Hematopoietic multipotent progenitor cell (in vitro differentiated cells): ENCODE results near the gene EVX1. TPM values are rescaled to one million over a fixed set of nuclear protein-coding genes. Genes with fewer than 3 reads are reported as not detected.

ENCODE experiments used
- total RNA-seq: library from RNA; depleted of rRNA; stranded (reverse); fragments of >200 nt; gene quantifications from one replicate; pipeline ENCODE4 v1.2.3, GENCODE V29; 2012

The EVX1 gene
- total RNA-seq, 1 donor: not detected

Other genes with a start within 250 kb of the EVX1 start
- gene HOXA1, start 146.8 kb upstream of the EVX1 start, total RNA-seq: 0.27 TPM
- gene HOXA2, start 140.1 kb upstream of the EVX1 start, total RNA-seq: 0.54 TPM
- 1.1 TPM for gene HOXA4, start 112.0 kb upstream of the EVX1 start, total RNA-seq
- 30.4 TPM for gene HOXA5, start 99.1 kb upstream of the EVX1 start, total RNA-seq
- 40.1 TPM for gene HOXA6, start 95.0 kb upstream of the EVX1 start, total RNA-seq
- gene HOXA3, start 90.2 kb upstream of the EVX1 start, total RNA-seq: 14.3 TPM
- 13.2 TPM for gene HOXA7, start 86.1 kb upstream of the EVX1 start, total RNA-seq
- gene HOXA9, start 77.3 kb upstream of the EVX1 start, total RNA-seq: 105 TPM
- 19.4 TPM for gene HOXA10, start 68.5 kb upstream of the EVX1 start, total RNA-seq
- gene HOXA11, start 57.6 kb upstream of the EVX1 start, total RNA-seq: not detected
- not detected for gene HOXA13, start 42.7 kb upstream of the EVX1 start, total RNA-seq